Tibial nerve (tissue), 4 donors: ENCODE data around the gene GON4L. TPM values are rescaled to one million over a fixed set of nuclear protein-coding genes. Genes with fewer than 3 reads are reported as not detected.

Source experiments
- DNase-seq, 2 donors: peaks; one replicate each; pipeline ENCODE4 v3.0.0-alpha.2; 2019; ENCODE audit warnings: low spot score in 2 of 2
- H3K27ac ChIP-seq, 4 donors: fragments of 200-600 bp; sonication (generic) in 3 of 4; one replicate each; pipeline ENCODE4 v1.5.1; 2017 to 2019; ENCODE audit warnings: mild to moderate bottlenecking in 1 of 4
- H3K27me3 ChIP-seq, 2 donors: fragments of 200-600 bp; sonication (generic) in 1 of 2; one replicate each; pipeline versions ENCODE4 v1.5.1 to v1.6.0; 2017 to 2019
- H3K36me3 ChIP-seq, 3 donors: fragments of 200-600 bp; sonication (generic); one replicate each; pipeline ENCODE4 v1.5.1; 2018 to 2019
- H3K4me1 ChIP-seq, 4 donors: fragments of 200-600 bp; sonication (generic) in 3 of 4; one replicate each; pipeline ENCODE4 v1.5.1; 2017 to 2019
- H3K4me3 ChIP-seq, 4 donors: fragments of 200-600 bp; sonication (generic) in 3 of 4; one replicate each; pipeline ENCODE4 v1.5.1; 2017 to 2019; ENCODE audit warnings: mild to moderate bottlenecking in 1 of 4, moderate library complexity in 1 of 4
- H3K9me3 ChIP-seq, 4 donors: fragments of 200-600 bp; sonication (generic) in 3 of 4; one replicate each; pipeline ENCODE4 v1.5.1; 2017 to 2019
- CTCF ChIP-seq, 5 experiments: fragments of 200-600 bp in 3 of 5; fragments of 450-650 bp in 2 of 5; sonication (generic) in 3 of 5; IDR thresholded peaks; one replicate each; pipeline ENCODE4 v1.5.1; 2016 to 2019; ENCODE audit warnings: antibody characterized with exemption in 5 of 5, mild to moderate bottlenecking in 3 of 5, moderate library complexity in 2 of 5
- EP300 ChIP-seq, 2 donors: sonication (generic); formaldehyde crosslinking; IDR thresholded peaks; one replicate each; pipeline ENCODE4 v1.6.1; 2017; ENCODE audit warnings: antibody characterized with exemption in 2 of 2, mild to moderate bottlenecking in 1 of 2
- POLR2A ChIP-seq, 2 donors: fragments of 450-650 bp; IDR thresholded peaks; one replicate each; pipeline ENCODE4 v1.6.1; 2017; ENCODE audit warnings: antibody characterized with exemption in 2 of 2, mild to moderate bottlenecking in 2 of 2, moderate library complexity in 2 of 2
- WGBS, 2 donors: methylation state at CpG; one replicate each; pipeline ENCODE4 v1.1.5; 2018; 5-methylcytosine and 5-hydroxymethylcytosine counted together
- total RNA-seq, 4 donors: library from RNA; depleted of rRNA; stranded (reverse); fragments of >200 nt; gene quantifications; one replicate each; pipeline ENCODE4 v1.1.0, GENCODE V29; 2016

The GON4L gene
- total RNA-seq, 4 donors from 2014 or later: 53.3 to 88.2 (median 66.2) TPM

GRCh38 chr1:155882235-155882634, 25.2 kb upstream of the GON4L start:
- Histone ChIP-seq H3K4me3 (no peak overlapping the region), H3K9me3 (no peaks in the 10 kb centered on the region), H3K36me3 (peaks cover 0 to 46% (median 0%) of the 10 kb centered on the region in 3 donors), H3K27me3 (no peaks in the 10 kb centered on the region), H3K27ac (no peak overlapping the region), H3K4me1 (peaks cover 0 to 17% (median 2%) of the 10 kb centered on the region in 4 donors)
- TF ChIP-seq CTCF (IDR thresholded peaks at IDR 0.05) (no peak), POLR2A (IDR thresholded peaks at IDR 0.05) (no peak), EP300 (IDR thresholded peaks at IDR 0.05) (no peak)
- no peak for DNase-seq

GRCh38 chr1:155880950-155881349, 23.9 kb upstream of the GON4L start:
- H3K36me3 ChIP-seq: peaks cover 0 to 39% (median 0%) of the 10 kb centered on the region in 3 donors
- WGBS, 2 donors: 89 to 94% methylated on average over 6 of the region's 6 CpGs
- no peak for TF ChIP-seq CTCF (IDR thresholded peaks at IDR 0.05)
- peaks cover 0 to 17% (median 2%) of the 10 kb centered on the region in 4 donors for H3K4me1 ChIP-seq
- no peaks in the 10 kb centered on the region for H3K27me3 ChIP-seq
- H3K27ac ChIP-seq: no peak overlapping the region
- H3K9me3 ChIP-seq: no peaks in the 10 kb centered on the region
- no peak for DNase-seq
- no peak overlapping the region for H3K4me3 ChIP-seq

GRCh38 chr1:155880251-155880650, 23.2 kb upstream of the GON4L start:
- WGBS, 2 donors: 96 to 100% methylated on average over 2 of the region's 2 CpGs
- Histone ChIP-seq H3K4me3 (no peak overlapping the region), H3K9me3 (no peaks in the 10 kb centered on the region), H3K36me3 (peaks cover 0 to 39% (median 0%) of the 10 kb centered on the region in 3 donors), H3K27ac (no peak overlapping the region), H3K27me3 (no peaks in the 10 kb centered on the region), H3K4me1 (peaks cover 0 to 16% (median 2%) of the 10 kb centered on the region in 4 donors)
- TF ChIP-seq POLR2A (IDR thresholded peaks at IDR 0.05) (no peak), CTCF (IDR thresholded peaks at IDR 0.05) (no peak), EP300 (IDR thresholded peaks at IDR 0.05) (no peak)
- no peak for DNase-seq

- peaks cover 0 to 34% (median 0%) of the 10 kb centered on the region in 3 donors for H3K36me3 ChIP-seq
- WGBS, 2 donors: 95 to 100% methylated on average over 2 of the region's 2 CpGs
- TF ChIP-seq POLR2A (IDR thresholded peaks at IDR 0.05) (no peak), CTCF (IDR thresholded peaks at IDR 0.05) (no peak), EP300 (IDR thresholded peaks at IDR 0.05) (no peak)
These were observed 20.9 kb upstream of the GON4L start for GRCh38 chr1:155877945-155878344.

GRCh38 chr1:155873860-155874259, 16.8 kb upstream of the GON4L start:
- Histone ChIP-seq H3K27me3 (no peaks in the 10 kb centered on the region), H3K27ac (peak overlapping the region in 2 of 4 donors; percentile 85 to 91), H3K4me1 (peaks cover 0 to 49% (median 7%) of the 10 kb centered on the region in 4 donors), H3K9me3 (no peaks in the 10 kb centered on the region), H3K36me3 (peaks cover 0 to 9% (median 0%) of the 10 kb centered on the region in 3 donors), H3K4me3 (no peak overlapping the region)
- TF ChIP-seq EP300 (IDR thresholded peaks at IDR 0.05): no peak
- DNase-seq: no peak
- 58 to 78% methylated on average over 9 of the region's 9 CpGs for WGBS, 2 donors

More at GRCh38 chr1:155877945-155878344, 20.9 kb upstream of the GON4L start:
- no peak overlapping the region for H3K4me3 ChIP-seq
- H3K9me3 ChIP-seq: no peaks in the 10 kb centered on the region
- peaks cover 0 to 13% (median 0%) of the 10 kb centered on the region in 4 donors for H3K4me1 ChIP-seq
- no peak for DNase-seq
- H3K27ac ChIP-seq: no peak overlapping the region
- H3K27me3 ChIP-seq: no peaks in the 10 kb centered on the region

GRCh38 chr1:155872527-155872926, 15.5 kb upstream of the GON4L start:
- TF ChIP-seq EP300 (IDR thresholded peaks at IDR 0.05) (peak; percentile 24 to 78), CTCF (IDR thresholded peaks at IDR 0.05) (no peak), POLR2A (IDR thresholded peaks at IDR 0.05) (peak in 1 of 2 donors; percentile 16)
- H3K4me1 ChIP-seq: peaks cover 0 to 56% (median 7%) of the 10 kb centered on the region in 4 donors
- 55 to 63% methylated on average over 5 of the region's 5 CpGs for WGBS, 2 donors
- no peak overlapping the region for H3K4me3 ChIP-seq
- peaks cover 0 to 22% (median 0%) of the 10 kb centered on the region in 3 donors for H3K36me3 ChIP-seq
- DNase-seq: no peak
- peak overlapping the region; percentile 34 to 91 (median 64) for H3K27ac ChIP-seq
- no peaks in the 10 kb centered on the region for H3K9me3 ChIP-seq
- H3K27me3 ChIP-seq: no peaks in the 10 kb centered on the region
